ENCODE data around the gene CORO2B.

- no peak for TF ChIP-seq CTCF (conservative IDR thresholded peaks at IDR 0.05; ENCODE audit: low read depth, low read length)
- no peak for TF ChIP-seq FOS (IDR thresholded peaks at IDR 0.05; ENCODE audit: low read depth, low read length)
- no peak for TF ChIP-seq POLR2A (IDR thresholded peaks at IDR 0.05; ENCODE audit: low read depth, low read length)
- no peak for TF ChIP-seq USF2 (IDR thresholded peaks at IDR 0.05; ENCODE audit: low read depth, low read length)
- no peak for TF ChIP-seq RAD21 (IDR thresholded peaks at IDR 0.05; ENCODE audit: low read length)
- TF ChIP-seq MXI1 (IDR thresholded peaks at IDR 0.05; ENCODE audit: borderline replicate concordance, low read depth, low read length), result no peak
- no peak for TF ChIP-seq ELK1 (IDR thresholded peaks at IDR 0.05; ENCODE audit: borderline replicate concordance, low read depth, low read length)
Measured at GRCh38 chr15:68674975-68675374, 96.2 kb downstream of the CORO2B start.
